ENCODE data around the gene ELL3.

Gene ELL3

GRCh38 chr15:43777267-43777914 is 625 bp upstream of the ELL3 start:
- no peaks in the 10 kb centered on the region for H3K4me1 ChIP-seq
- TF ChIP-seq, protein P1, sequence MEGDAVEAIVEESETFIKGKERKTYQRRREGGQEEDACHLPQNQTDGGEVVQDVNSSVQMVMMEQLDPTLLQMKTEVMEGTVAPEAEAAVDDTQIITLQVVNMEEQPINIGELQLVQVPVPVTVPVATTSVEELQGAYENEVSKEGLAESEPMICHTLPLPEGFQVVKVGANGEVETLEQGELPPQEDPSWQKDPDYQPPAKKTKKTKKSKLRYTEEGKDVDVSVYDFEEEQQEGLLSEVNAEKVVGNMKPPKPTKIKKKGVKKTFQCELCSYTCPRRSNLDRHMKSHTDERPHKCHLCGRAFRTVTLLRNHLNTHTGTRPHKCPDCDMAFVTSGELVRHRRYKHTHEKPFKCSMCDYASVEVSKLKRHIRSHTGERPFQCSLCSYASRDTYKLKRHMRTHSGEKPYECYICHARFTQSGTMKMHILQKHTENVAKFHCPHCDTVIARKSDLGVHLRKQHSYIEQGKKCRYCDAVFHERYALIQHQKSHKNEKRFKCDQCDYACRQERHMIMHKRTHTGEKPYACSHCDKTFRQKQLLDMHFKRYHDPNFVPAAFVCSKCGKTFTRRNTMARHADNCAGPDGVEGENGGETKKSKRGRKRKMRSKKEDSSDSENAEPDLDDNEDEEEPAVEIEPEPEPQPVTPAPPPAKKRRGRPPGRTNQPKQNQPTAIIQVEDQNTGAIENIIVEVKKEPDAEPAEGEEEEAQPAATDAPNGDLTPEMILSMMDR (IDR thresholded peaks at IDR 0.05): peak; percentile 50
- H2AFZ ChIP-seq: peak overlapping the region; percentile 93
- no peaks in the 10 kb centered on the region for H3K27me3 ChIP-seq (ENCODE audit: control insufficient read depth, insufficient read depth, low read length)
- H3K4me2 ChIP-seq (ENCODE audit: low read length): peak overlapping the region; percentile 93
- H3K27ac ChIP-seq: peak overlapping the region; percentile 60
- H3K4me3 ChIP-seq (ENCODE audit: low read depth, low read length): peak overlapping the region; percentile 79
- H3K36me3 ChIP-seq (ENCODE audit: control insufficient read depth, insufficient read depth, low read length): no peaks in the 10 kb centered on the region
- no peaks in the 10 kb centered on the region for H3K9me3 ChIP-seq (ENCODE audit: control insufficient read depth, low read length)
- no peak overlapping the region for H3K9ac ChIP-seq
- H3K79me2 ChIP-seq: no peaks in the 10 kb centered on the region

GRCh38 chr15:43776101-43776717 is 557 bp downstream of the ELL3 start:
- Histone ChIP-seq H3K4me2 (ENCODE audit: low read length) (no peak overlapping the region), H3K9ac (no peak overlapping the region), H3K4me1 (no peaks in the 10 kb centered on the region), H3K79me2 (no peaks in the 10 kb centered on the region), H3K27ac (no peak overlapping the region), H3K36me3 (ENCODE audit: control insufficient read depth, insufficient read depth, low read length) (no peaks in the 10 kb centered on the region), H3K27me3 (ENCODE audit: control insufficient read depth, insufficient read depth, low read length) (no peaks in the 10 kb centered on the region), H3K9me3 (ENCODE audit: control insufficient read depth, low read length) (no peaks in the 10 kb centered on the region), H3K4me3 (ENCODE audit: low read depth, low read length) (peak overlapping the region; percentile 79), H2AFZ (peak overlapping the region; percentile 93)
- TF ChIP-seq, protein P1 (IDR thresholded peaks at IDR 0.05): no peak

DNA sequence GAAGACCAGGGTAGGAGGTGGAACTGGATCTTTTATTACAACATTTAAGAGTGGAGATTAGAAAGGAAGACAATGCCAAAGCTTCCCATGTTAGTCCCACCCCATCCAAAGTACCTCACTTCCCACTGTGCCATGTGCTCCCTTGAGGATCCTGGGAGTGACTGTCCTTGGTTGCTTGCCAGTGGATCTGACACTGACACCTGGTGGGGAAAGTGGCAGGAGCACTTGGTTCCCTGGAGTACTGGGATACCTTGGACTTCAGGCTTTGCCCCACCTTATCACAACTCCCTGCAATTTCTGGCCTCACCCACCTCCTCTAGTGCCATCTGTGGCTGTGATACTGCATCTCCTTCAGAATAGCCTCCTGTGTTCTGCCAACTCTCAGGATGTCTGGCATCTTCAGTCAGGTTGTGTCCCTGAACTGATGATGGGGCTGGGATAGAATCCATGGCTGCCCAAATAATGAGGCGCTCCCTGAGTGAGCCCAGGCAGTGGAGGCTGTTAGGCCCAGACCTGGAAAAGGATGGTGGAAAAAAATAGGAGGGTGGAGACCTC is 1.3 kb downstream of the ELL3 start:
- no peaks in the 10 kb centered on the region for H3K4me1 ChIP-seq
- no peaks in the 10 kb centered on the region for H3K9me3 ChIP-seq (ENCODE audit: control insufficient read depth, low read length)
- no peaks in the 10 kb centered on the region for H3K27me3 ChIP-seq (ENCODE audit: control insufficient read depth, insufficient read depth, low read length)
- no peak overlapping the region for H3K4me2 ChIP-seq (ENCODE audit: low read length)
- no peaks in the 10 kb centered on the region for H3K79me2 ChIP-seq
- TF ChIP-seq, protein P1 (IDR thresholded peaks at IDR 0.05): peak; percentile 22
- no peak overlapping the region for H3K9ac ChIP-seq
- H3K36me3 ChIP-seq (ENCODE audit: control insufficient read depth, insufficient read depth, low read length): no peaks in the 10 kb centered on the region
- no peak overlapping the region for H3K27ac ChIP-seq
- no peak overlapping the region for H3K4me3 ChIP-seq (ENCODE audit: low read depth, low read length)
- no peak overlapping the region for H2AFZ ChIP-seq

DNA sequence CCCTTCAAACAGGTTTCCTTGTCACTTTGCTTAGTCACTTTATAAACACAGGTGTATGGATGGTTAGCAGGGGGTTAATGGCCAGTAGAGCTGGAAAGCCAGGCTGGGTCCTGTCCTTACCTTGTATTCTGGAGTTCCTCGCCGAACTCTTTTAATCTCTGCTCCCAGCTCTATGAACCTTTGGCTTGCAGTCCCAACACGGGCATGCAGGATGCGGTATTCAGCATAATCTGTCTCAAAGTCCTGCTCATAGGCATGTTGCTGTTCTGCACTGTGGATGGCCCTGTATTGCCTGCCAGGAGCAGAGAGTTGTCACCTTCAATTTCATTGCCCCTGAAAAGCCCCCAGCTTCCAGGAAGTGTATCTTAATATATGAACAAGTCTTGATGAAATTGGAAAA is 2.7 kb downstream of the ELL3 start:
- no peaks in the 10 kb centered on the region for H3K9me3 ChIP-seq (ENCODE audit: control insufficient read depth, low read length)
- no peaks in the 10 kb centered on the region for H3K27me3 ChIP-seq (ENCODE audit: control insufficient read depth, insufficient read depth, low read length)
- TF ChIP-seq, protein P1 (IDR thresholded peaks at IDR 0.05): no peak
- no peak overlapping the region for H3K4me3 ChIP-seq (ENCODE audit: low read depth, low read length)
- H3K9ac ChIP-seq: no peak overlapping the region
- H2AFZ ChIP-seq: no peak overlapping the region
- no peak overlapping the region for H3K27ac ChIP-seq
- no peaks in the 10 kb centered on the region for H3K36me3 ChIP-seq (ENCODE audit: control insufficient read depth, insufficient read depth, low read length)
- H3K79me2 ChIP-seq: no peaks in the 10 kb centered on the region
- no peaks in the 10 kb centered on the region for H3K4me1 ChIP-seq
- no peak overlapping the region for H3K4me2 ChIP-seq (ENCODE audit: low read length)
